Activated CD4-positive, alpha-beta T cell treated with anti-CD3 and anti-CD28 coated beads for 36 hours (primary cell): ENCODE data around the gene ELMO1. TPM values are rescaled to one million over a fixed set of nuclear protein-coding genes. Genes with fewer than 3 reads are reported as not detected.

Source experiments
- ATAC-seq: fragments of 200-7000 bp; cut with Tn5 transposase; one replicate; pipeline ENCODE4 v1.10.0; 2021; ENCODE audit warnings: mild to moderate bottlenecking, moderate library complexity
- CTCF ChIA-PET: fragments of 350-600 bp; sonication (Branson Sonifier 250); formaldehyde crosslinking; loops from one replicate; lab custom pipeline; 2021; ENCODE audit warnings: antibody characterized with exemption; lab: Charles Lee
- POLR2A ChIA-PET: fragments of 350-600 bp; sonication (Branson Sonifier 250); formaldehyde crosslinking; loops from one replicate; lab custom pipeline; 2021; ENCODE audit warnings: antibody characterized with exemption, inconsistent platforms; lab: Charles Lee
- DNase-seq: peaks from one replicate; pipeline ENCODE4 v3.0.0-alpha.2; 2020
- H3K27ac Mint-ChIP-seq: one replicate; pipeline ENCODE4 v1.8.0; 2021; ENCODE audit warnings: mixed read lengths
- H3K27me3 Mint-ChIP-seq: one replicate; pipeline ENCODE4 v1.8.0; 2021; ENCODE audit warnings: mixed read lengths
- H3K36me3 Mint-ChIP-seq: one replicate; pipeline ENCODE4 v1.8.0; 2021; ENCODE audit warnings: low read depth, mixed read lengths
- H3K4me1 Mint-ChIP-seq: one replicate; pipeline ENCODE4 v1.8.0; 2021; ENCODE audit warnings: mixed read lengths
- H3K4me3 Mint-ChIP-seq: one replicate; pipeline ENCODE4 v1.8.0; 2021; ENCODE audit warnings: mild to moderate bottlenecking, moderate library complexity, mixed read lengths
- H3K9me3 Mint-ChIP-seq: one replicate; pipeline ENCODE4 v1.8.0; 2021; ENCODE audit warnings: low read depth, mixed read lengths
- intact Hi-C, 2 experiments: fragments of 100-400 bp; cut with DNase I in 1 of 2; cut with micrococcal nuclease in 1 of 2; formaldehyde crosslinking; loops; one replicate each; pipeline versions ENCODE4 v1.14.2 to v1.15.1; 2022 to 2024; cut with DNase I, micrococcal nuclease
- total RNA-seq, 2 experiments: library from RNA; stranded (reverse); gene quantifications; one replicate each; pipeline ENCODE4 v1.2.3, GENCODE V29; 2021

The ELMO1 gene
- total RNA-seq, 2 experiments from 2014 or later: 96.2 to 173 TPM

DNA sequence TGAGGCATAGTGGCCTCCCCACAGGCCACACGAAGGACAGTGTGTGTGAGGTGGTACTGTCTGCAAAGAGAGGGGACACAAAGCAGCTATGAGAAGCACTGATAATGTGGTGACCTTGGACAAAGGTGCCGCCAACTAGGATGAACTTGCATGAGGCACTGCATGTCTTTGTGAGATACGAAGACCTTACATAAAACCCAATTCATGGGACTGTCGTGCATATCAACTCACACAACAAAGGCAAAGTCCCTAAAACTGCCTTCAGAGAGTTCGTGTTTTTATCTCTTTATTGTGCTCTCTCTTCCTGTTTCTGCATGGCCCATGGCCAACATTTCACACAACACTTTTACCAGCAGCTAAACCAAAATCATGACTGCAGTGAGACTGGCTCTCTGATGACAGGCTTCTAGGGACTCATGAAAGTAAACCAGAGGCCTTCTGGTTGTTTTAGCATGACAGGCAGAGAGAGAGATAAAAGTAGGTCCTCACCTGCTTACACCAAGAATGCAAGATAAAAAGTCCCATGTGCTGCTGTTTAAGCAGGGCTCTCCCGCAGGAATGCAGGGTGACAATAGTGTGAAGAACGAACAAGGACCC is 347.8 kb downstream of the ELMO1 start:
- no peaks in the 10 kb centered on the region for H3K9me3 Mint-ChIP-seq

DNA sequence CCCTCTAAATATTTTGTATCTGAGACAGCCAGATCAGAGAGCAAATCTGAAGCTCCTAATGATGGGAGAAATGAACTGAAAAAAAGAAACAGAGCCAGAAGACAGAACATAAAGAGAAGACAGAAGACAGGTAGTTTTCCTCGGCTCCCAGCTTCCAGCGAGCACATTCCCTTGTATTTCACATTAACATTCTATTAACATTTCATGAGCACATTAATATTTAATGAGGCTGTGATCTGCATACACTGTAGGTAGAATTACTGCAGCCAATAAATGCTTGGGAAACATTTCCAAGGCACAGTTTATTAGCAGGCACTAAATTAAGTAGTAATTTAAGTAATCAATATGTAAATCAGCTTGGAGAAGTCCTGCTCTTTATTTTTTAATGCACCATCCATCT is 349.9 kb downstream of the ELMO1 start:
- DNase-seq (no peak), ATAC-seq (no peak)
- POLR2A ChIA-PET: no interaction called here
- Mint-ChIP-seq H3K27me3 (no peaks in the 10 kb centered on the region), H3K9me3 (no peaks in the 10 kb centered on the region), H3K4me3 (no peak overlapping the region), H3K36me3 (peaks cover 39% of the 10 kb centered on the region), H3K27ac (no peak overlapping the region), H3K4me1 (peaks cover 34% of the 10 kb centered on the region)
- CTCF ChIA-PET: interaction anchor here (0.6 to 2.6 kb wide), 2 partner anchors 9 to 22 kb away, joined by 3 to 9 read pairs; no protein-coding TSS in a partner anchor
- intact Hi-C loops: loop anchor here in 1 of 2 experiments (5.0 kb wide), 1 partner anchor 626 kb away; no protein-coding TSS in a partner anchor

More for the DNA sequence above, 347.8 kb downstream of the ELMO1 start:
- intact Hi-C loops: no loop called here
- CTCF ChIA-PET: no interaction called here
- H3K27ac Mint-ChIP-seq: peak overlapping the region; percentile 6
- peak; percentile 36 for ATAC-seq
- POLR2A ChIA-PET: interaction anchor here (0.6 kb wide), 1 partner anchor 384 kb away, joined by 6 read pairs; no protein-coding TSS in a partner anchor
- H3K4me1 Mint-ChIP-seq: peaks cover 40% of the 10 kb centered on the region
- no peak for DNase-seq
- H3K27me3 Mint-ChIP-seq: no peaks in the 10 kb centered on the region
- H3K36me3 Mint-ChIP-seq: peaks cover 25% of the 10 kb centered on the region
- no peak overlapping the region for H3K4me3 Mint-ChIP-seq

DNA sequence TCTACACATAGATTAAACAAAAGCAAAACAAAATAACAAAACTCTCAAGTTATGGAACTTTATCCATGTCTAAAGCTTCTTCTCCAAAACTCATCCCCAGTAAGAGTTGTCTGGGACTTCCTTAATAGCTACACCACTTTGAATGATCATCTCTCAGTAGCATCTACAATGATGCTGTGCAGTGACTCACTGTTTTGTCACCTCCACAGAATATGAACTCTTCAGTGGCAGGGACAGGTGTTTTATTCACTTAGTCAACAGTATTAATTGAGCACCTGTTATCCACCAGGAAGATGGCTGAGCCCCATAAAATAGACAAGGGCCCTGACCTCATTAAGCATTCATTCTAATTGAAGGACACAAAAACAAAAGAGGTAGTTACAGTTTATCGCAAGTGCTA is 350.7 kb downstream of the ELMO1 start:
- H3K36me3 Mint-ChIP-seq: peaks cover 44% of the 10 kb centered on the region
- peaks cover 32% of the 10 kb centered on the region for H3K4me1 Mint-ChIP-seq
- no peak overlapping the region for H3K27ac Mint-ChIP-seq
- POLR2A ChIA-PET: no interaction called here
- H3K4me3 Mint-ChIP-seq: no peak overlapping the region
- DNase-seq (no peak), ATAC-seq (peak; percentile 74)
- CTCF ChIA-PET: interaction anchor here (2.6 kb wide), 1 partner anchor 10 kb away, joined by 9 read pairs; no protein-coding TSS in a partner anchor
- H3K27me3 Mint-ChIP-seq: no peaks in the 10 kb centered on the region
- no peaks in the 10 kb centered on the region for H3K9me3 Mint-ChIP-seq
- intact Hi-C loops: loop anchor here in 1 of 2 experiments (5.0 kb wide), 1 partner anchor 626 kb away; no protein-coding TSS in a partner anchor

DNA sequence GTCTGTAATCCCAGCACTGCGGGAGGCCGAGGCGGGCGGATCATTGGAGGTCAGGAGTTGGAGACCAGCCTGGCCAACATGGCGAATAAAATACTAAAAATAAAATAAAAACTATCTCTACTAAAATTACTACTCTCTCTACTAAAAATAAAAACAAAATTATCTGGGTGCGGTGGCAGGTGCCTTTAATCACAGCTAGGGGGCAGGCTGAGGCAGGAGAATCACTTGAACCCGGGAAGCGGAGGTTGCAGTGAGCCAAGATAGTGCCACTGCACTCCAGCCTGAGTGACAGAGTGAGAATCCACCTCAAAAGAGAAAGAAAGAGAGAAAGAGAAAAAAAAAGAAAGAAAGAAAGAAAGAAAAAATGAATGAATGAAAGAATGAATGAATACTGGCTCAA is 351.4 kb downstream of the ELMO1 start:
- ChIA-PET CTCF (interaction anchor here (2.6 kb wide), 1 partner anchor 10 kb away, joined by 9 read pairs; no protein-coding TSS in a partner anchor), POLR2A (no interaction called here)
- H3K4me3 Mint-ChIP-seq: no peak overlapping the region
- DNase-seq: no peak
- no peak for ATAC-seq
- no peak overlapping the region for H3K27ac Mint-ChIP-seq
- no peaks in the 10 kb centered on the region for H3K9me3 Mint-ChIP-seq
- intact Hi-C loops: loop anchor here in 1 of 2 experiments (5.0 kb wide), 1 partner anchor 625 kb away; no protein-coding TSS in a partner anchor
- H3K27me3 Mint-ChIP-seq: no peaks in the 10 kb centered on the region
- H3K4me1 Mint-ChIP-seq: peaks cover 31% of the 10 kb centered on the region
- peaks cover 51% of the 10 kb centered on the region for H3K36me3 Mint-ChIP-seq

GRCh38 chr7:37096341-37096740 is 352.3 kb downstream of the ELMO1 start:
- no peak overlapping the region for H3K4me3 Mint-ChIP-seq
- intact Hi-C loops: loop anchor here in 1 of 2 experiments (5.0 kb wide), 1 partner anchor 624 kb away; no protein-coding TSS in a partner anchor
- CTCF ChIA-PET: interaction anchor here (0.7 kb wide), 1 partner anchor 129 kb away, joined by 6 read pairs; no protein-coding TSS in a partner anchor
- no peak overlapping the region for H3K27ac Mint-ChIP-seq
- ATAC-seq (no peak), DNase-seq (no peak)
- POLR2A ChIA-PET: no interaction called here
- no peaks in the 10 kb centered on the region for H3K27me3 Mint-ChIP-seq
- H3K36me3 Mint-ChIP-seq: peaks cover 59% of the 10 kb centered on the region
- H3K4me1 Mint-ChIP-seq: peaks cover 24% of the 10 kb centered on the region
- H3K9me3 Mint-ChIP-seq: no peaks in the 10 kb centered on the region

DNA sequence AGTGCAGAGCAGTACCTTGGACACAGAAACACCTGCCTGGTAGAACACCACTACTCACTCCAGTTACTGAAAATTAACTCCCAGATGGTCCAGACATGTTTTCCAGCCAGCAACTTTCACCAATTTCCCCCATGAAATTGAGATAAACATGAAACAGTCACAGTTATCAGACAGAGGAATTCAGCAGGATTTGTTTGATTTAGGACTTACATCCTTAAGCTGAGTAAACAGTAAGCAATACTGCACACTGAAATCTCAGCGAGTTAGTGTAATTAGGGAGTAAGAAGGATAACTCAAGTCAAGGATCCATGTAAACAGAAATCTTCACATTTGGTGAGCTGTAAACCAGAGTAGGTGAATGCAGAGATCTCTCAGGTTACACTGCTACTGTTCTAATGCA is 353.5 kb downstream of the ELMO1 start:
- ChIA-PET CTCF (interaction anchor here (0.8 to 1.3 kb wide), 2 partner anchors 104 to 388 kb away, joined by 3 read pairs; no protein-coding TSS in a partner anchor), POLR2A (no interaction called here)
- no peak overlapping the region for H3K4me3 Mint-ChIP-seq
- no peak for DNase-seq
- no peak for ATAC-seq
- H3K27me3 Mint-ChIP-seq: no peaks in the 10 kb centered on the region
- intact Hi-C loops: loop anchor here in 1 of 2 experiments (5.0 kb wide), 1 partner anchor 623 kb away; no protein-coding TSS in a partner anchor
- peaks cover 15% of the 10 kb centered on the region for H3K4me1 Mint-ChIP-seq
- no peak overlapping the region for H3K27ac Mint-ChIP-seq
- H3K9me3 Mint-ChIP-seq: no peaks in the 10 kb centered on the region
- H3K36me3 Mint-ChIP-seq: peaks cover 60% of the 10 kb centered on the region

DNA sequence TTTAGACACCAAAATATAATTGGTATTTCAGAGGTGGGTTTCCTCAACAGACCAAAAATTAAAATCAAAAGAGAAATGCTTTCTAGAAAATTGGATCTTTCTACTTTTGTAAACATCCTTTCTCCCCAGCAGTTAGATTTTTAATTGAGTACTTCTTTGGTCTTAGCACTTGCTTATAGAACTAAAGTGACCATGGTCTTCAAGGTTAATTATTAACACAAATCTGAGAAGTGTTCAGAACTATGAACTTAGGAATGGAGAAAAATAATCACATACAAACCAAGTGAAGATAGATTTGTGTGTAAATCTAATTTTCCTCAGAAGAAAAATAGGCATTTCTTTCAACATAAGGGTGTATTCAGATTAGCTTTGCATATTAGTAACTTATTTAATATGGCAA is 355.4 kb downstream of the ELMO1 start:
- no peak overlapping the region for H3K27ac Mint-ChIP-seq

DNA sequence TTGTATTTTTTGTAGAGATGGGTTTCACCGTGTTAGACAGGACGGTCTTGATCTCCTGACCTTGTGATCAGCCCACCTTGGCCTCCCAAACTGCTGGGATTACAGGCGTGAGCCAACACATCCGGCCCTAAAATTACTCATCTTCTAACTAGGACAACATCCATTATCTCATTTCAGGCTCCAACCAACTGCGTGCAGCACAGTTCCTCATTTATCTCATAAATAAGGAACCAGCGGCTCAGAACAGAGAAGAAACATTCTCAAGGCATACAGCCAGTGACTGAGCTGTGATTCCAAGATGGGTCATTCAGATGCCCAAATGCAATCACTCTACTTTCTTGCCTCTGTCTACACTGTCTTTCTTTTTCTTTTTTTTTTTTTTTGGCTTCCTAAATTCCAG is 356.1 kb downstream of the ELMO1 start:
- no peak for ATAC-seq
- intact Hi-C loops: no loop called here
- H3K27me3 Mint-ChIP-seq: no peaks in the 10 kb centered on the region
- peaks cover 60% of the 10 kb centered on the region for H3K36me3 Mint-ChIP-seq
- POLR2A ChIA-PET: no interaction called here
- no peaks in the 10 kb centered on the region for H3K9me3 Mint-ChIP-seq
- H3K4me1 Mint-ChIP-seq: peaks cover 8% of the 10 kb centered on the region
- CTCF ChIA-PET: no interaction called here
- H3K4me3 Mint-ChIP-seq: no peak overlapping the region
- H3K27ac Mint-ChIP-seq: no peak overlapping the region
- DNase-seq: no peak

More for the DNA sequence above, 355.4 kb downstream of the ELMO1 start:
- no peaks in the 10 kb centered on the region for H3K9me3 Mint-ChIP-seq
- no peaks in the 10 kb centered on the region for H3K27me3 Mint-ChIP-seq
- intact Hi-C loops: no loop called here
- CTCF ChIA-PET: no interaction called here
- H3K4me1 Mint-ChIP-seq: peaks cover 14% of the 10 kb centered on the region
- peaks cover 60% of the 10 kb centered on the region for H3K36me3 Mint-ChIP-seq
- DNase-seq (no peak), ATAC-seq (no peak)
- no peak overlapping the region for H3K4me3 Mint-ChIP-seq
- POLR2A ChIA-PET: no interaction called here

DNA sequence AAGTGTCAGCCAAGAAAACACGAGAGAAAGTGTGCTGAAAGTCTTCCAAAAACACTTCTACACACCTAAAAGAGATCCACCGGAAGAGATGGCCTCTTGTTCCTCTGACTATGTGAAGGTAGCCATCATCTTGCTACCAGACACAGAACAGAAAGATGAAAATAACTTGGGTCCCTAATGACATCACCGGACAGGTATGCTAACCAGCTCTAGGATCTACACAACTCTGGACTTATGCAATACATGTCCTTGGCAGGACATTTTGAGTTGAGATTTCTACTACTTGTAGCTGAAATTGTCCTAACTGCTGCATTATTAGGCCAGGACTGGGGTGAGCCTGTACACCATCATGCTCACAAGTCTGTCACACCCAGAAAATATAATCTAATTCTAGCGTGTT is 358.7 kb downstream of the ELMO1 start:
- ChIA-PET CTCF (no interaction called here), POLR2A (no interaction called here)
- Mint-ChIP-seq H3K9me3 (no peaks in the 10 kb centered on the region), H3K36me3 (peaks cover 53% of the 10 kb centered on the region), H3K4me1 (peaks cover 18% of the 10 kb centered on the region), H3K27ac (no peak overlapping the region), H3K27me3 (no peaks in the 10 kb centered on the region), H3K4me3 (no peak overlapping the region)
- ATAC-seq (no peak), DNase-seq (no peak)
- intact Hi-C loops: no loop called here

- ATAC-seq (no peak), DNase-seq (no peak)
- ChIA-PET CTCF (no interaction called here), POLR2A (no interaction called here)
- Mint-ChIP-seq H3K9me3 (no peaks in the 10 kb centered on the region), H3K36me3 (peaks cover 36% of the 10 kb centered on the region), H3K4me3 (no peak overlapping the region), H3K27ac (no peak overlapping the region), H3K4me1 (peaks cover 29% of the 10 kb centered on the region), H3K27me3 (no peaks in the 10 kb centered on the region)
- intact Hi-C loops: no loop called here
Observed at GRCh38 chr7:37085600-37085999, 363.1 kb downstream of the ELMO1 start.

DNA sequence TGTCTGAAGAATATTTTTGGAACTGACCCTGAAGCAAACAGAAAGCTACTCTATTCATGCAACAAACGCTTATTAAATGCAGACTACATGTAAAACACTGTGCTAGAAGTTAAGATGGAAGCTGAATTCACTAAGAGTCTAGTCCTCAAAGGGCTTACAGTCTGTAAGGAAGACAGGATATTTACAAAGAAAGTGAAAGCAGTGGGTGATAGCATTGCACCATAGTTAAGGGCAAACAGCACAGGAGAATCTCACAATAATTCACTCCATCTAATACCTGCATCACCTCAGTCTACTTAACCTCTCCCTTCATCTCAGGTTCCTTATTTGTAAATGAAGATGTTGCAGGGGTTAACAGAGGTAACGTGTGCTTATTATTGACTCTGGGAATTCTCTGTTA is 364.4 kb downstream of the ELMO1 start:
- H3K4me3 Mint-ChIP-seq: no peak overlapping the region
- ATAC-seq (peak; percentile 30), DNase-seq (no peak)
- H3K9me3 Mint-ChIP-seq: no peaks in the 10 kb centered on the region
- no peak overlapping the region for H3K27ac Mint-ChIP-seq
- H3K36me3 Mint-ChIP-seq: peaks cover 35% of the 10 kb centered on the region
- H3K27me3 Mint-ChIP-seq: no peaks in the 10 kb centered on the region
- ChIA-PET CTCF (no interaction called here), POLR2A (no interaction called here)
- H3K4me1 Mint-ChIP-seq: peaks cover 29% of the 10 kb centered on the region
- intact Hi-C loops: no loop called here
